GM18519 (cell line): ENCODE measurements around the gene CFAP100.

Source experiments
- ATAC-seq: cut with Tn5 transposase; IDR thresholded peaks from one replicate; pipeline ENCODE4 v1.9.1; 2021; ENCODE audit warnings: mild to moderate bottlenecking, moderate library complexity; ENCODE audit not compliant: unreplicated experiment, low FRiP score

The CFAP100 gene

DNA sequence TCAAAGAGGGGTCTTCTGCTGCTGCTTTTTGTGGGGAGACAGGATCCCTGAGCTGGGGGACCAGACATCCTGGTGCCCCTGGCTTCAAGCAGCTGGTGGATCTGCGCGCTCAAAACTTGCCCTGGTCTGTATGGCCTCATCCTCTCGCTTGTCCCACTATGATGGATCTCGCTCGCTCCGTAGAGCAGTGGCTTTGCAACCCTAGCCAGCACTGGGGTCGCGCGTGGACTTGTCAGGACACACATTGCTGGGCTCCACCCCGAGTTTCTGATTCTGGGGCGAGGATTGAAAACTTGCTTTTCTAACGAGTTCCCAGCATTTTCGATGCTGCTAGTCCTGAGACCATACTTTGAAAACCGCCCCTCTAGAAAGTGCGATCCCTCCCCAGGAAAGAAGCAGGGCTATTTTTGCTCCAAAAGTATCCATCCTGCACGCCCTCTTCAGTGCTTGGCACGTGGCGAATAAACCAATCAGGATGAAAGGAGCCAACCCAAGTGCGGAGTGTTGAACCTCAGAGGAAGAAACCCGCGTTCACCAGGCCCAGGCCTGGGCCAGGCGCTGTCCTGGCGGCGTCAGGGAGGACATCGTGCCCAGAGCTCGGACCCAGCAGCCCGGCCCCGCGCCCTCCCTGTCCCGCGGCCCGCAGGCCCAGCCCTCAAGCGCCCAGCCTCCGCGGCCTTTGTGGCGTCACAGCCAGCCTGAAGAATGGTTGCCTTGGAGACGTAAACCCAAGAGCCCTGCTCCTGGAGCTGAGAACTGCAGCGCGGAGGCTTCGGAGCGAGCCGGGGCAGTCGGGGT lies at the start of gene CFAP100:
Gene CFAP100 (plus strand): TSS at position 731 of the 798 bp plus-strand sequence. CDS start 1,092 bp downstream, outside the sequence.
- ATAC-seq: no peak

DNA sequence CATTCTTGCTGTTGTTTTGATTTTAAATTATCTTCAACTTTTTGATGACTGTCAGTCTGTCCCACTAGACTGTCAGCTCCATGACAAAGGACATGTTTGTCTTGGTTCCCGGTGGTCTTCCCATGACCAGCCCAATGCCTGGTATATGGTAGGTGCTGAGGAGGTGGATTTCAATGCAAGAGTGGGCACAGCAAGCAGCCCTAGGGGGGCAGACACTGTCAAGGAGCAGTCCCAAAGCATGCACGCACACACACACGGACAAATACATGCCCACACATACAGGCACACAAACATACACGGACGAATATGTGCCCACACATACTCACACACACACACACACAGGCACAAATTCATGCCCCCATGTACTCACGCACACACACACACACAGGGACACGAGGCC lies 49.5 kb upstream of the CFAP100 start:
- ATAC-seq: no peak

DNA sequence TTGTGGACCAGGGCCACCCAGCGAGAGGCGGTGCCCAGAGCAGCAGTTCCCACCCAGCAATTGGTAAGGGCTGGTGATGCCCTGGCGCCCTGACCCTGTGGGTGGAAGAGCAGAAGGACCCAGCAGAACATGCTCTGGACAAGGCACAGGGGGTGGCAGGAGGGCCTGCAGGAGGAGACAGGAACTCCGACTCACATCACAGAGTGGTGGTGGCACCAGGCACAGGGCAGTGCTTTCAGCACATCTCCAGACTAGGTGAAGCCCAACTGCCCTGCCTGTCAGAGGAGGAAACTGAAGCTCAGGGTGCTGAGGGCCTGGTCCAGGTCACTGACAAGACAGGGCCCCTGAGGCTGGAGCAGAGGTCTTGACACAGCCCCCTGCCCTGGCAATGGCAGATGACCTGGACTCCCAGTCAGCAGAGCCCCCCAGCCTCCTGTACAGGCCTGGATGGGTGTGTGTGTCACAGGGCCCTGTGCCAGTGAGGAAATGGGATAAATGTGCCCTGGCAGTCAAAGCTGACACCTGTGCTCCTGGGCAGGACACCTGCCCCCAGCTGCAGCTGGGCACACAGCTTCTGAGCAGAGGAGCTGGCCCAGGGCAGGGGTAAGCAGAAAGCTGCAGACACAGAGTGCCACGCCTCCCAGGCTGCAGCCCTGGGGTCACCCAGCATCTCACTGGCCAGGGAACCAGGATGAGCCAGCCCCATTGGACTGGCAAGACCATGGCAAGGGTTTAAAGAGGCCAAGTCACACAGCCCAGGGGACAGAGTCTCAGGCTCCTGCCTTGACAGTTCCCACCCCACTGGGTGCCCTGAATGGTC lies 48.9 kb upstream of the CFAP100 start:
- ATAC-seq: no peak

DNA sequence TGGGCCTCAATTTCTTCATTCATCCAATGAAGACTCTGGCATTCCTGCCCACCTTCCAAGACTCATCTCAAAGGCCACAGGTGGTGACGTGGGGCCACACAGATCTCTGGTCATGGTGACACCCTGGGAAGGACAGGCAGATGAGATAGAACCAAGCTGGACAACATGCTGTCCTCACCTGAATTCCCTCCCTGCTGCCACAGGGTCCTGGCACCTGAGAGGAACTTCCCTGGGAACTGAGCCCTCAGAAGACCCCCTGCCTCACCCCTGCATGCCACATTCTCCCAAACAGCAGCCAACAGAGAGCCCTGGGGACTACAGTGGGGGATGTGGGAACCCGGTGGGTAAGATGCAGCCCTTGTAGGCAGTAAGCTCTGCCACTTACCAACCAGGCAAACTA lies 48.2 kb upstream of the CFAP100 start:
- no peak for ATAC-seq

DNA sequence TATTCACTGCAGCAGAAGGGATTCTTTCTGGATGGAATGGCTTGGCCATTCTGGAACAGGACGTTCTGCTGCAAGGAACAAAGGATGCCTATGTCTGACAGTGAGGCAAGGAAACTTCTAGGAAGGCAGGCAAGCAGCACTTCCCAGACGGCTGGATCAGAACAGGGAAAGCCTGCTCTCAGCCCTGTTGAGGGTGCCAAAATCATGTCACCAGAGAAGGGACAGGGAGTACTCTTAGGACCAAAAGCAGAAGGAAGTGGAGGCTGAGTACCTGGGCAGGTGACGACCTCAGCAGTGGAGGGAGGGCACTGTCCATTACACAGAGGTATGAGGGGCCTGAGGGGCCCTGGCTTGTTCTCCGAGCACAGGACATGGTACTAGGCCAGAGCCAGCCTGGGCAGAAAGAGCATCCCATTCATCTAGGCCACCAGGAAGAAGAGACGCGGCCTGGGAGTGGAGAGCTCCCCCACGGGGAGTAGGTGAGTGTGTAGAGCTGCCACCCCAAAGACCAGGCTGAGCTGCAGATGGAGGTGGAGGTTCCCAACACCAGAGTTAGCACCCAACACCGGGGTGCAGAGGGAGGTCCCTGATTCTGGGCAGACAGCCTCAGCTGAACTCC lies 47.1 kb upstream of the CFAP100 start:
- no peak for ATAC-seq

DNA sequence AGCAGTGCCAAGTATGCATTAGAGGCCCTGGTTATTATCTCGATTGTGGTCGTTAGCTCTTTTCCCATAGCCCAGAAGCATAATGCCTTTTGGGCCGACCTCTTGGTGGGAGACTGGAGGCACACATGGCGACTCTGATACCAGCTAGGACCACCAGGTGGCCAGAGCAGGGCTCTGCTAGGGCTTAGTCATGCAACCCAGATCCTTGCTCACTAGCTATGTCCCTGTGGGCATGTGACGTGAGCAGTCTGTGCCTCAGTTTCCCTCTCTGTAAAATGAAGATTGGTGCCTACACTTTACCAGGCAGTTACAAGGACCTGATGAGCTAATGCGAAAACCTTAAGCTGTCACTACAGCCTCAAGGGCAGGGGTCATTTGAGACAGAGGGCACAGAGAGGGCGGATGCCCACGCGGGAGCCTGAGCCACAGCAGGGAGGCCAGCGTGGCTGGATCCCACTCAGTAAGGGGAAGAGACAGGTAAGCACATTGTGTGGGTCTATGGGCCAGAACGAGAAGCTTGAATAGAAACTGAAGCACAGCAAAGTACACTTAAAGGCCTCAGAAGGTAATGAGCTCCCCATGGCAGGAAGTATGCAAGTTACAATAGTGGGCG lies 46.3 kb upstream of the CFAP100 start:
- ATAC-seq: no peak

DNA sequence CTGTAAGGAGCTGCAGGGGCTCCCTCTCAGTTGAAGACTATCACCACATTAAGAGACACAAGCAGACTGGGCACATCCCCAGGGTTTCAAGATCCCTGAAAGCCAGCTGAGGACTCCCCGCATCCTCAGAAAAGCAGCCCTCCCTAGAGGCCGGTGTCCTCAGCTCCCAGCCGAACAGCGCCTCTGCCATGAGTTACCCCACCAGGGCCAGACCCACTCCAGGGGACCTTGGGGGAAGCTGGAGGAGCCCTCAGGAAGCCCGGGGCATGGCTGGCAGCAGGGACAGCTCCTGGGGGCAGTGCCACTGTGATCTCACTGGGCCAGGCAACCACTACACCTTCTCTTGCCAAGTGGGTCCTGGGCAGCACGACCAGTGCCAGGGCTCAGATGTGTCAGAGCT lies 45.6 kb upstream of the CFAP100 start:
- ATAC-seq: no peak

DNA sequence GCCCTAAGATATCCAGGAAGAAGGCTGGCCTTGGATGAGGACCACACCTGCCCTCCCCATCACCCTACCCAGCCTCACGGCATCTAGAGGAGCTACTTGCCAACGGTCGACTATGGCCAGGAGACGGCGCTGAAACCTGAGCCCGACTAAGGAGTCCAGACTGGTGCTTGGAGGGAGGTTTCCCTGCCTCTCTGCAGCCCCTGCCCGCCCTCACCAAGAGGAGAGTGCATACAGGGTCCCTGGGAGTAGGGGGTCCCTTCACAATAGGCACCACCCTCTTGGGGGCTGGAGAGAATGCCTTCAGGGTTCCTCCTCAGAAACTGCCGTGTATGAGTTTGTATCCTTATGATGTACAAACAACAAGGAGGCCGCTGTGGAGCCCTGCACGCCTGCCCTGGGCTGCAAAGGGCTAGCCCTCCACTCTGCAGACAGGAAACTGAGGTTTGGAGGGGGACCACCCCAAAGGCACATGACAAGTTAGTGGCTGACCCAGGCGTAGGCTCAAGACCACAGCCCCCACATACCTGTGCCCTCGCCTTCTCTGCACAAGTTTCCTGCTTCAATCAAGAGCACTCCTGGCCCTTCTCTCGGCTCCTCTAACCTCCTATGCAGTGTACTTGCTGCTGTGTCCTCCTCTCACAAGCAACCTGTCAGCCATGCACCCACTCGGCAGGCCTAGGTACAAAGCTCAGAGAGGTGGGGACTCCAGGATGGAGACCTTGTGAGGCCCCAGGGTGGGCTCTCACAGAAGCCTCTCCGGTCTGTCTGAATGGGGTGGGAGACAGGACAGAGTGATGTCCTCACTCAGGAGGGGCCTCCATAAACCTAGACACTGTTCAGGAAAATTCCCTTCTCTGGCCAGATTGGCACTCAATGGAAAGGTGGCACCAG lies 44.9 kb upstream of the CFAP100 start:
- no peak for ATAC-seq

DNA sequence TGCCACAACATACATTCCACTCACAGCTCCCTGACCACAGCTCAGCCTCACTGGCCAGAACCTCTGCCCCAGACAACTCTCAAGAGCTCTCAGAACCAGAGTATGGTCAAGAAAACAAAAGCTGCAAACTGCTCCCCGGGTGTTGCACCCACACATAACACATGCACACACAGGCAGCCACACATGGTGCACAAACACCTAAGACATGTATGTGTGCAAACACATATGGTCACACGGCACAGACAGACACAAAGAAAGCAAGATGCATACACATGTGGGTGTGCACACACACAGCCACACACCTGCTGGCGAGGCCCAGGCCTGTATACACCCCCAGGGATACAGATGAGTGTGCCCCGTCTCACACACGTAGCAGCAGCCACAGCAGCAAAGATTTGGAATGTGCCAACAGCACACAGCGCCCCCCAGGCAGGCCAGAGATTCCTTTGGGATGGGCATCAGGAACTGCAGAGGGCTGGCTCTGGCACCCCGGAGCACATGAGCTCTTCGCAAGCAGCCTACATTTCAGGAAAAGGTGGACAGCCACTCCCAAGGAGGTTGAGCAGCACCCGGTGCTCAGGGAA lies 44.1 kb upstream of the CFAP100 start:
- ATAC-seq: no peak

DNA sequence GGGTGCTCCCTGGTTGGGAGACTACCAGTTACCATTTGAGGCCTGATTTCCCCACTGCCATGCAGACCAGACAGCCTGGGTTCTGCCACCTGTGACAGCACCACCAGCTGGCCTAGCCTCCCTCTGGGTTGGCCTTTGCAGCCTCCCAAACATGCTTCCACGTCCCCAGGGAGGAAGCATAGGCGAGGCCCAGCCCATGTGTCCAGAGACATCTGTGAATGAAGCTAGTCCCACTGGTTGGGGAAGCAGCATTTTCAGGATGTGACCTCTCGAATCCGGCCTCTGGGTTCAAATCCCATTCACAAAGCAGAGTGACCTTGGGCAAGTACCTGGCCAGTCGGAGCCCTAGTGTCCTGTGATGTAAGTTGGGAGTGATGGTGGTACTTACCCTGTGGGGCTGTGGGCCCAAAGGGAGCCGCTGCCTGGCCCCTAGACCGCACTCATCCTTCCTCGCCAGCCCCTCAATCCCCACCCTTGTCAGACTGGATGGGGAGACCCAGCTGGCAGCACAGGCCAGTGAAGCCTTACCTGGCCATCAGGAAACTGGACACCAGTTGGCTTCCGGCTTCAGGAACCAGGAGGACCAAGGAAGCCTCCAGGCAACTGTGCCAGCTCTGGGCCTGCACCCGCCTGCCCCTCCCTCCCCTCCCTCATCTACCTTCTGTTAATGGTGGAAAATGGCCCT lies 43.5 kb upstream of the CFAP100 start:
- ATAC-seq: no peak

DNA sequence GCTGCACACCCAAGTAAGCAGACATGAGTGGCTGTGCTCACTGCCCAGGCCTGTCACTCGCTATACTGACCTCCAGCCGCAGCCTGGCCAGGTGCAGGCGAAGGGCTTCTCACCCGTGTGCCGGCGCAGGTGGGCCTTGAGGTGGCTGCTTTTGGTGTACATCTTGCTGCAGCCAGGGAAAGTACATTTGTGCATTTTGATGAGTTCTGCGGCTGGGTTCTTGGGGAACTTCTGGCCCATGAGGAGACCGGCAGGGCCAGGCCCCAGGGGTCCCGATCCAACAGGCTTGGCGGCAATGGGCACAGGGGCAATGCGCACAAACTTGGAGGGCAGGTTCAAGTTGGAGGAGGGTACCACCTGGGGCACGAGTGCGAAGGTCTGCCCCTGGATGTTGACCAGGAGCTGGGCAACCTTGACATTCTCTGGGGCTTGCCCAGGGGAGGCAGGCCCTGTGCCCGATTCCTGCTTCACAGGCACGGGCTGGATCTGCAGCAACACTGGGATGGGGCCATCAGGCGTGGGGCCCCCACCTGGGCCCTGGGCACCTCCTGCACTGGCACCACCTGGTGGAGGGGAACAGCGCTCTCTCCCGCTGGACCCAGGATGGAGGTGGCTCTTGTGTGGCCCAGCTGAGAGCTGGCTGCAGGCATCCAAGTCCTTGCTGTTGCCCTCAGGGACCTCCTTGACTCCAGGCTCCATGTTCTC lies 42.8 kb upstream of the CFAP100 start:
- ATAC-seq: no peak

DNA sequence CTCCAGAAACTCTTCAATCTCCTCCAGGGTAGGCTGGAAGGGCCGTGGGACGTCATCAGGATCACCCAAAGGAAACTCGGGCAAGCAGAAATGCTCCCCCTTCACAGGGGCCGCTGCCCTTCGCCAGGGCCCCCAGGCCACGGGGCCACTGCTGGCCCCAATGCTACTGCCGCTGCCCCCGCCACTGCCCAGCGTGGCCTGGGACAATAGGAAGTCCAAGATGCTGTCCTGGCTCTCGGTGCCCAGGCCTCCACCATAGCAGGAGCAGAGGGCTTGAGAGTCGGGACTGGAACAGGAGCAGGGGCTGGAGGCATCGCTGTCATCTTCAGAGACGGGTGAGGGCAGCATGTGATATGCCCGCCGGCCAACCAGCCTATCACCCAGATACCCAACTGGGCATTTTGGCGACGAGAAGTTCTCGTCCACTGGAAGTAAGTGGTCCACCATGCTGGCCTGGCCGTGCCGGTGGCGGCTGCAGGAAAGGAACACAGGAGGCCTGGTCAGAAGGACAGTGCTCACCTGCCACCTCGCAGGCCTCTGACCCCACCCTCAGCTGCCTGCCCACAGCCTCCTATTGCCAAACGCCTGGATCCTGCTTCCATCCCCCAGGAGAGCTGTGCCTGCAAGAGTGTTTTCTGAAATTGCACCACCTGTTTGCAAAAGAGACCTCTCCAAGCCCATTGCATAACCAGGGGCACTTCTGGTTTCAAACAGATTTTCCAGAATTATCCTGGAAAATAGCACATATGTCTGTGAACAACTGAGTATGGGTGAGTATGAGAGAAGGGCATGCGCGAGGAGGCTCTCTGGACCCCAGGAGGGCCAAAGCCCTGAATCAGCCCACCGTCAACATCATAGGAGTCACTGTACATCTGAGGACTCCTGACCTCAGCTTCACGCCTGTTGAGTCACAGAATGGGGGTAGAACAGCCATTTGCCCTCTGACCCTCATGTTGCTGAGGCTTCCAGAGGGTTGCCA lies 41.9 kb upstream of the CFAP100 start:
- ATAC-seq: no peak

DNA sequence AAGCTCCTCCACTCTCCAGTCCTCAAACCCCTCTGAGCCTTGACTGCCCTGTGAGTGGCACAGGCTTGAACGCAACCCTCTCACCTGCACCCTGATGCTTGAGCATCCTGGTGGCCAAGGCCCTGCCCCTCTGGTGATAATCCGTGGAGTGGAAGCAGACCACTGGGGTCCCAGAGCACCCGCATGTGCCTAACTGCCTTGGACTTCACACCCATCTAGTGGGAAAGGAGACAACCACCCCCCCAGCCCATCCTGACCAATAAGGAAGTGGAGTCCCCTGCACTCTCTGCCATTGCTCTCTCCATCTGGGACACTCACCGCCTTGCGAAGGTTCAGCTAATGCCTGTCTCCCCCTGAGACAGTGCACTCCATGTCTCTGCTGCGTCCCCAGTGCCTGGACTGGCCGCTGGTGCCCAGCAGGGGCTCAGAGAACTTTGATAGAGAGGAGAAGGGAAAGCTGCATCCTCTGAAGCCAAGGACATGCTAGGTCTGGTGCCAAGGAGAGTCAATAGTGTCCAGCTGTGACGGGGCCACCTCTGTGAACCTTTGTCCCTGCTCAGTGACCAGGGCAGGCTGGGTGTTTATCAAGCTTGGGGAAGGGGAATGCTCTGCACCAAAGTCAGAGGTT lies 40.9 kb upstream of the CFAP100 start:
- no peak for ATAC-seq

DNA sequence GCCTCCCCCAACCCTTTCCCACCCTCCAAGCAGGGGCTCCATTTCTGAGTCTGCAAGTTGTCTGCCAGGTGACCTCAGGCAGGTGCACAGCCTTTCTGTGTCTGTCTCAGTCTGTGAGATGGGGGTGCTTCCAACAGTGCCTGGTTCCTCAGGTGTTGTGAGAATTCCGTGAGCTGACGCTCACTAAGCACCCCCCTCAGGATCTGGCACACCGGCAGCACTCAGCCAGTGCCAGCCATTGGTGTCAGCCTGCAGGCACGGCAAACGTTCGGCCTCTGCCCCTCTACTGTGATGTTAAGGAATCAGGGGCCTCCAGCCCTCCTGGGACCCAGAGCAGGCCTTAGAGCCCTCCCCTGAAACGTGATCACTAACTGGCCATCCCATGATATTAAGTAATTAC lies 39.9 kb upstream of the CFAP100 start:
- no peak for ATAC-seq

DNA sequence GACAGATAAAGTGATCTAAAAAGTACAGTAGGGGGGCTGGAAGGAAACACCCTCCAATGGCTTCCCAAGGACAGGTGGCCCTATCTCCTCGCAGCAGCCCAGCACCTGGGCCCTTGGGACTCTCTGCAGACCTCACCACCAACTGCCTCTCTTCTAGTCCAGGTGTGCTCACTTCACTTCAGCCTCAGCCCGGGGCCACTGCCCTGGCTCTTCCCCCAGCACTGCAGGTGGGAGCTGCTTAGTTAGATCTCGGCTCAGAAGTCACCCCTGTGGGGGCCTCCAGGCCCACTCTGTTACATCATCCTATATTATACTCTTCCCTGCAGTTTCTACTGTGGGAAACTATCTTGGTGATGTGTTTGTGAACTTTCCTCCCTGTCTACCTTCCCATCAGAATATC lies 39.5 kb upstream of the CFAP100 start:
- ATAC-seq: no peak

DNA sequence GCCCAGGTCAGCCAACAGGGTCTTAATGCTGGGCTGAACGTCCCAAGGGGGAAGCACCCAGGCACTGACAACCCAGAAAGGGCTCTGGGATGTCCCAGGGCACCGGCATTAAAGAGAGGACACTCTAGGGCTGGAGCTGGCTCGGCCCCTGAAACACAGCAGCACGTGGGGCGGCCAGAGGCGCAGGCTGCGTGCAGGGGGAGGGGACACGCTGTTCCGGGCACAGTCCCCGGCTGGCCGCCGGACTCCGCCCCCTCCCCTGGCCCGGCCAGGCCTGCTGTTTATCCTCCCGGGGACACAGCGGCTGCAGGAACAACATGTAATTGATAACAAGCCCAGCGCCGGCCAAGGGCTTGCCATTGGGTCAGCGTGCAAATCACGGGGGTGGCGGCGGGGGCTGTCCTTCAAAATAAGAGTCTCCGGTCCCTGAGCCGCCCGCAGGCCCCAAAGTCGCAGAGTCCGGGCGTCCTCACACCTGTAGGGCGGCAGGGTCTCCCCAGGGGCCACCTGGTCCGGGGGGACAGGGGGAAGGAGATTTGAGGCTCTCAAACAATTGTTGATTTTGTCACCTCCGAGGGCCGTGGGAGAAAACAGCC lies 38.8 kb upstream of the CFAP100 start:
- ATAC-seq: no peak
